GM21390 (cell line): Measurements from ENCODE around the gene WARS2.
"Not testable (repeated sequence)": the region's sequence is repeated elsewhere in the genome, so short reads cannot be mapped to it uniquely, and the experiment has no call there.

Experiments used
- ATAC-seq: cut with Tn5 transposase; IDR thresholded peaks from one replicate; pipeline ENCODE4 v1.9.1; 2021; ENCODE audit not compliant: unreplicated experiment

The WARS2 gene

DNA sequence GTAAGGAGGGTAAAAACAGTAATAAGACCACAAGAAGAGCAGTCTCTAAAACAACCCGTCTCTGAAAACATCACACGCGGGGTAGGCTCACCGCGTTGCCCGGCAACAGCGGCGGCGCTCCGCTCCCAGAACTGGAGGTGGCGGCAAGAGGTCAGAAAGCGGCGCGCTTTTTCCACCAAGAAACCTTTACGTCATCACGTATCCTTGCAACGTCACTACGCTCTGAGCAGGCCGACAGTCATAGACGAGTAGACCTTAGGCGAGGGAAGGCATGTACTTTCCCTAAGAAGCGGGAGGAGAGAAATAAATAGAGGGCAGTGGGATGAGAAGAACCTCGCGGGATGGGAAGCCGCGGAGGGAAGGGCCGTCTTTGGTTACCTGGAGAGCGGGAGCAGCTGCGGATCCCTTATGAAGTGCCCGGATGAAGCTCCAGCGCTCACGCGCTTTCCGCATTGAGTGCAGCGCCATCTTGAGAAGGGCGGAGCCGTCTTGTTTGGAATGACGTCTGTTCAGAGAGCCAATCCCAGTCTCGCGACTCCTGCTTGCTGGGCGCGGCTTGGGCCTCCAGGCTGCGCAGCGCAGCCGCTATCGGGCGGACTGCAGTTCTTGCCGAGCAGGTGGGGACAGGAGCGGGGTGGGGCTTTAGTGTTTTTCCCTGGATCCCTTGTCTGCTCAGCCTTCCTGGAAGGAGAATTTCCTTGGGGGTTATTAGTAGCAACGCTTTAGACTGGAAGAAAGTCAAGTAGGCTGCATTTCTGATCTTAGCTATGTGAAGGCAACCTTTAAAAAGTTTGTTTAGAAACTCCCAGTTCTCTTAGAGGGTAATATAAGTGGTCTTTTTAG is at the start of gene WARS2:
Gene WARS2, minus strand, starts transcription at position 477 of the 843 bp plus-strand sequence. Its CDS starts 9 bp downstream, at position 468.
- ATAC-seq, result peak; percentile 94

DNA sequence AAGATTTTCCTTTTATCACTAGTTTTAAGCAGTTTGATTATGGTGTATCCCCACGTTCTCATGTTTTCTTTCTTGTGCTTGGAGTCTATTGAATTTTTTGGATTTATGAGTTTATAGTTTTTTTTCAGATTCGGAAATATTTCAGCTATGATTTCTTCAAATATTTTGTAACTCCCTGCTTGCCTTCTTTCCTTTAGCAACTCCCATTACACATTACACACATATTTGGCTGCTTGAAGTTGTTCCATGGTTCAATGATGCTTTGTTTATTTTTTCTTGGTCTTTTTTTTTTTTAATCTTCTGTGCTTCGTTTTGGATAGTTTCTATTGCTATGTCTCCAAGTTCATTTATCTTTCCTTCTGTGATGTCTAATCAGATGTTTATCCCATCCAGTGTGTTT is 48.5 kb upstream of the WARS2 start:
- no peak for ATAC-seq

DNA sequence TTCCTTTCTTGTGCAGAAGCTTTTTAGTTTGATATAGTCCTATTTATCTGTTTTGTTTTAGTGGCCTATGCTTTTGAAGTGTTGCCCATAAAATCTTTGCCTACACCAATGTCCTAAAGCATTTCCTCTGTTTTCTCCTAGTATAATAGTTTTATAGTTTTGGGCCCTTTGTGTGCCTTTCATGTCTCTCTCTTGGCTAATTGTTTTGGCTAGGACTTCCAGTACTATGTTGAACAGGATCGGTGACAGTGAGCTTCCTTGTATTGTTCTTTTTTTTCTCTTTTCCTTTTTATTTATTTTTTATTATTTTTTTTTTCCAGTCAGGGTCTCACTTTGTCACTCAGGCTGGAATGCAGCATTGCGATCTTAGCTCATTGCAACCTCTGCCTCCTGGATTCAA is 47.0 kb upstream of the WARS2 start:
- no peak for ATAC-seq

DNA sequence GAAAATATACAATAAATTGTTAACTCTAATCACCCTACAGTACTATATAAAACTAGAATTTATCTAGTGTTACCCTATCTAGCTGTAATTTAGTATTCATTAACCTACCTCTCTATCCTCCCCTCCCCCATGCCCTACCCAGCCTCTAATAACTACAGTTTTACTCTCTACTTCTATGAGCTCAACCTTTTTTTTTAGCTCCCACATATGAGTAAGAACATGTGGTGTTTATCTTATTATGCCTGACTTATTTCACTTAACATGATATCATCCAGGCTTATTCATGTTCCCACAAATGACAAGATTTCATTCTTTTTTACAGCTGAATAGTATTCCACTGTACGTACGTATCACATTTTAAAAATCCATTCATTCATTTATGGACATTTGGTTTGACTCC is 46.0 kb upstream of the WARS2 start:
- no peak for ATAC-seq

DNA sequence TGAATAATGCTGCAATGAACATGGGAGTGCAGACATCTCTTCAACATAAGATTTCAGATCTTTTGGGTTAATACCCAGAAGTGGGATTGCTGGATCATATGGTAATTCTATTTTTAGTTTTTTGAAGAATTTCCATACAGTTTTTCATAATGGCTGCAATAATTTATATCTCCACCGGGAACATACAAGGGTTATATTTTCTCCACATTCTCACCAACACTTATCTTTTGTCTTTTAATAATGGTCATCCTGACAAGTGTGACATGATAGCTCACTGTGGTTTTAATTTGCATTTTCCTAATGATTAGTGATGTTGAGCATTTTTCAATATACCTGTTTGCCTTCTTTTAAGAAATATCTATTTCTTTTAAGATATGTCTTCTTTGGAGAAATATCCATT is 44.5 kb upstream of the WARS2 start:
- ATAC-seq, result no peak

DNA sequence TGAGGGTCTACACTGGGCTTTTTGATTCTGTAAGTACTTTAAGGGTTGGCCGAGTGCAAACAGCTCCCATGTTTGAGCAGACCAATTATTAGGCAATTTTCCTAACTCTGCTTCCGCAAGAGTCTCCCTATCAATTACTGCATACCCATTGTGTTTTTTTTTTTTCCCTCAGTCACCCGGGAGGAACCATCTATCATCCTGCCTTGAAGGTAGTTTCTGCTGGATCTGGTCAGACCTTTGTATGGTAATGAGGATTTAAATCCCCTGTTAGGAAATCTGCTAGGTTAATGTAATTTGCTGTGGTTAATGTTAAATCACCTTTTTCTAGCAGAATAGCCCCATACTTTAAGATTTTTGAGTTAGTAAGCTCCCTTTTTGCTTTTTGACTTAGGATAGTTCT is 40.8 kb upstream of the WARS2 start:
- no peak for ATAC-seq

DNA sequence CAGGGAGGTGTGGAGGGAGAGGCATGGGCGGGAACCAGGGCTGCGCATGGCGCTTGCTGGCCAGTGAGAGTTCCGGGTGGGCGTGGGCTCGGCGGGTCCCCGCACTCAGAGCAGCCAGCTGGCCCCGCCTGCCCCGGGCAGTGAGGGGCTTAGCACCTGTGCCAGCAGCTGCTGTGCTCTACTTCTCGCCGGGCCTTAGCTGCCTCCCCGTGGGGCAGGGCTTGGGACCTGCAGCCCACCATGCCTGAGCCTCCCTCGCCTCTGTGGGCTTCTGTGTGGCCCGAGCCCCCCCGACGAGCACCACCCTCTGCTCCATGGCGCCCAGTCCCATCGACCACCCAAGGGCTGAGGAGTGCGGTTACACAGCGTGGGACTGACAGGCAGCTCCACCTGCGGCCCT is 38.6 kb upstream of the WARS2 start:
- ATAC-seq, result no peak

DNA sequence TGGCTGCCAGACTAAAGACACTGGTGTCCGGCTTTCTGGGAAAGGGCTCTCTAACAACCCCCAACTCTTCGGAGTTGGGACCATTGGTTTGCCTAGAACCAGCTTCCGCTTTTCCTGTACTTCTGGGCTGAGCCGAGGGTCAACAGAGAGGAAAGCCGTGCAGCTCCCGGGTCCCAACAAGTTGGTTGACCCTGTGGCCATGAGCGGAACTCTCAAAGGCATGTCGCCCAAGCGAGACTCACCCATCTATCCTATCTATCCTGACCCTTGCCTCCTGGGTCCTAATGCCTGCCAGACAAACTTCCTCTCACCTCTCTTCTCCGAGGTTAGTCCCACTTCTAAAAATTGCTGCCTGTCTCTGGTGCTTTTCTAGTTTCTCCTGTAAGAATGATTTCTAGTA is 32.5 kb upstream of the WARS2 start:
- ATAC-seq, result not testable (repeated sequence)

DNA sequence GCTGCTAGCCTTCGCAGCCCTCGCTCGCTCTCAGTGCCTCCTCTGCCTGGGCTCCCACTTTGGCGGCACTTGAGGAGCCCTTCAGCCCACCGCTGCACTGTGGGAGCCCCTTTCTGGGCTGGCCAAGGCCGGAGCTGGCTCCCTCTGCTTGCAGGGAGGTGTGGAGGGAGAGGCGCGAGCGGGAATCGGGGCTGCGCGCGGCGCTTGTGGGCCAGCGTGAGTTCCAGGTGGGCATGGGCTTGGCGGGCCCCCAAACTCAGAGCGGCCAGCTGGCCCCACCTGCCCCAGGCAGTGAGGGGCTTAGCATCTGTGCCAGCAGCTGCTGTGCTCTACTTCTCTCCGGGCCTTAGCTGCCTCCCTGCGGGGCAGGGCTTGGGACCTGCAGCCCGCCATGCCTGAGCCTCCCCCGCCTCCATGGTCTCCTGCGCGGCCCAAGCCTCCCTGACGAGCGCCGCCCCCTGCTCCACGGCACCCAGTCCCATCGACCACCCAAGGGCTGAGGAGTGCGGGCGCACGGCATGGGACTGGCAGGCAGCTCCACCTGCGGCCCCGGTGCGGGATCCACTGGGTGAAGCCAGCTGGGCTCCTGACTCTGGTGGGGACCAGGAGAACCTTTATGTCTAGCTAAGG is 31.0 kb upstream of the WARS2 start:
- ATAC-seq, result not testable (repeated sequence)

DNA sequence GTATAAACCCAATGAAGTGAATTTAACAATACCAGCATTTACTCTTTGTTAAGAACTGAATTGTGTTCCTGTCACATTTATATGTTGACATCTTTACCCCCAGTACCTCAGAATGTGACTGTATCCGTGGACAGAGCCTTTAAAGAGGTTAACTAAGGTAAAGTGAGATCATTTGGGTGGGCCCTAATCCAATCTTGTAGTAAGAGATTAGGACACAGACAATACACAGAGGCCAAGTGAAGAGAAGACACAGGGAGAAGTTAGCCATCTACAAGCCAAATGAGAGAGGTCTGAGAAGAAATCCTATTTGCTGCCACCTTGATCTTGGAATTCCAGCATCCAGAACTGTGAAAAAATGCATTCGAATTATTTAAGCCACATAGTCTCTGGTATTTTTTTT is 22.9 kb upstream of the WARS2 start:
- ATAC-seq, result no peak

DNA sequence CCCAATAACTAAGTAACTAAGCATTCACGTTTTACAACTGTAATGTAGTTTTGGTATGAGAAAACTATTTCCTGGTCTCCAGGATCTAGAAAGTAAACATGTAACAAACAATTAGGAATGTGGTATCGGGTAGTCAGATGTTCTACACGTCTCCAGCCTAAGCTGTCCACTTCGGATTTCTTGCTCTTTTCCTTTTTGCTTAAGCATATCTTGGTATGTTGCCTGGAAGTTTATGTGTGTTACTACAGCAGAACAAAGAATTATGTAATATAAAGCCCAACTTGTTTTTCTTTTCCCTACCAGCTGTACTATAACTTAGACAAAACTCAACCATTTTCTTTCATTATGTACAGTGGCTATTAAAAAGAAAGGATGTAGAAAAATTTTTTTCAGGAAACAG is 20.4 kb upstream of the WARS2 start:
- ATAC-seq, result no peak

DNA sequence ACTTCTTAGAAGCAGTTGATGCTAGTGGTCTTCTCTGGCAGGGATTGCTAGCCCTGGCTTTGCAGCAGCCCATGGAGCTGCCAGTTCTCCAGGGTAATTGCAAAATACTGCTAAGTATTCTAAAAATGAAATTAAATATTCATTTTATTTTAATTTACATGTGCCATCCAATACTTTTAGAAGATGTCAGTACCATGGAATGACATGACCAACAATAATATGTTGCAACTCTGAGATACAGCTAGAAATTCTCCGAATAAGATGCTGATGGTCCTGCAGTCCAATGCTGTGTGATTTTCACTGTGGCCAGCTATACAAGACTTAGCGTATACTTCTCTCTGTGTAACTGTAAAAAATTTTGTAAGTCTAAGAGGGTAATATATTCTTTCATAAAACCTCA is 20.0 kb upstream of the WARS2 start:
- no peak for ATAC-seq

DNA sequence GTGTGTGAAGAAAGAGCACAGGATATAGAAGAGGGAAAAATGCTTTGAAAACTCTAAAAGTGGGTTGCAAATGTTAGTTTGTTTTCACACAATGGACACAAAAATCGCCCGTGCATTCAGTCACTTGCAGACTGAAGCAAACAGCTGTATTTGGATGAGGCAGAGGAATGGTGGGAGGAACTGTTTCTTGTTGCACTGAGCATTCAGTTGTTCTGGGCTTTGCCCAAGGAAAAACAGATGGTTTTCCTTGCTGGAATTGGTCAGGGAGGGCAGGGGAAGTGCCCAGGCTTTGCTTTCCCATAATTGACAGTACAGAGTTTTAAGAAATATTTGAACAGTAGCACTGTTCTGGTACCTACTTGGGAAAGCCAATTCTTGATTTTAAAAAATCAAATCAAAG is 19.5 kb upstream of the WARS2 start:
- ATAC-seq, result no peak

DNA sequence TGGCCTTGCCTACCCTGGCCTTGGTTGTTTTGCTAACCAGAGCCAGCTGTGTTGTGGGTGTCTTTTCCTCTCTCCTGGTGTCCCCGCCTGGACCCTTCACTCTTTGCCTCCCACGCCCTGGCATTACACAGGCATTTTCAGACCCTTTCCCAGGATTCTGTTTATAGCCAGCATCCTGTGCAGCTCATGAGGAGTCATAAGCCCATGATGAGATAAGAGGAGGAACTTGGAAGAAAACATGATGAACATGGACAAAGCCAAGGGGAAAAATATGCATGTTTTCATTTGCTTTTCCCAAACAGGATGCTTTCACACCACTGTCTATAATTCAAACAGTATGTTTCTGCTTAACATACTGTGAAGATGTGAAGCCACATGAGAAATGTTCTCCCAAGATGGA is 18.7 kb upstream of the WARS2 start:
- ATAC-seq, result no peak

DNA sequence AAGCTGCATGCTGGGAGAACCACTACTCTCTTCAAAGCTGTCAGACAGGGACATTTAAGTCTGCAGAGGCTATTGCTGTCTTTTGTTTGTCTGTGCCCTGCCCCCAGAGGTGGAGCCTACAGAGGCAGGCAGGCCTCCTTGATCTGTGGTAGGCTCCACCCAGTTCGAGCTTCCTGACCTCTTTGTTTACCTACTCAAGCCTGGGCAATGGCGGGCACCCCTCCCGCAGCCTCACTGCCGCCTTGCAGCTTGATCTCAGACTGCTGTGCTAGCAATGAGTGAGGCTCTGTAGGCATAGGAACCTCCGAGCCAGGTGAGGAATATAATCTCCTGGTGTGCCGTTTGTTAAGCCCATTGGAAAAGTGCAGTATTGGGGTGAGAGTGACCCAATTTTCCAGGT is 16.3 kb upstream of the WARS2 start:
- not testable (repeated sequence) for ATAC-seq

DNA sequence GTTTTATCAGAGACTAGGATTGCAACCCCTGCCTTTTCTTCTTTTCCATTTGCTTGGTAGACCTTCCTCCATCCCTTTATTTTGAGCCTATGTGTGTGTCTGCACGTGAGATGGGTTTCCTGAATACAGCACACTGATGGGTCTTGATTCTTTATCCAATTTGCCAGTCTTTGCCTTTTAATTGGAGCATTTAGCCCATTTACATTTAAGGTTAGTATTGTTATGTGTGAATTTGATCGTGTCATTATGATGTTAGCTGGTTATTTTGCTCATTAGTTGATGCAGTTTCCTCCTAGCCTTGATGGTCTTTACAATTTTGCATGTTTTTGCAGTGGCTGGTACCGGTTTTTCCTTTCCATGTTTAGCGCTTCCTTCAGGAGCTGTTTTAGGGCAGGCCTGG is 14.6 kb upstream of the WARS2 start:
- not testable (repeated sequence) for ATAC-seq

DNA sequence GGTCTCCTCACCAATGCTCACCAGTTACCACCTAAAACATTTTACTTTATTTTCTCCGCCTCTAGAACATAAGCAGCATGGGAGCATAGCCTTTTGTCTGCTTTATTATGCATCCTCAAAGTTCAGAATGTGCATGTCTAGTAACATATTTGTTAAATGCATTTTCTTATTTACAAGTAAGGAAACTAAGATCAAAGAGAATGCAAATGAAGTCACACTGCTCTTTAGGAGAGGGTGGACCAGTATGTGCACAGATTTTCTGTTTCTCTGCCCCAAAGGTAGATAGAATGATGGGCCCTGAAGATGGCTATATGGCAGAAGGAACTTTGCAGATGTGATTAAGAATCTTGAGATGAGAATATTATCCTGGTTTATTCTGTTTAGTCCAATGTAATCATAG is 9.7 kb upstream of the WARS2 start:
- ATAC-seq, result no peak

DNA sequence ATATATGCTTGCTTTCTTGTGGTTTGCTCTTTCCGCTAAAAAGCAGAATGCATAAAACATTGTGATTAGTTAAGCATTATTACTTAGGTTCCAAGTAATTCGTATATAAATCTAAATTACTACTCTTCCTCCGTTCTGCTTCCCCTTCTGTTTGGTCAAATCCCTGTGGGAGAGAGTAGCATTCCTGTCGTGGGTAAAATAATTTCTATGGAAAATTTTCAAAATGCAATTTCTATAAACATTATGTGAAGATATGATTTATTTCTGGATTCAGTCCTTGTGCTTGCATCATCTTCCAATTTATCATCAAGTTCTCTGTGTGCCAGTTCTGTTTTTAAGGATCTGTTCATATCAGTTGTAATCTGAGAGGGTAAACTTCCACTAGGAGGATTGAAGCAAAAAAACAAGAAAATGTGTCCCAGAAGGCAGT is 7.2 kb upstream of the WARS2 start:
- ATAC-seq, result no peak

DNA sequence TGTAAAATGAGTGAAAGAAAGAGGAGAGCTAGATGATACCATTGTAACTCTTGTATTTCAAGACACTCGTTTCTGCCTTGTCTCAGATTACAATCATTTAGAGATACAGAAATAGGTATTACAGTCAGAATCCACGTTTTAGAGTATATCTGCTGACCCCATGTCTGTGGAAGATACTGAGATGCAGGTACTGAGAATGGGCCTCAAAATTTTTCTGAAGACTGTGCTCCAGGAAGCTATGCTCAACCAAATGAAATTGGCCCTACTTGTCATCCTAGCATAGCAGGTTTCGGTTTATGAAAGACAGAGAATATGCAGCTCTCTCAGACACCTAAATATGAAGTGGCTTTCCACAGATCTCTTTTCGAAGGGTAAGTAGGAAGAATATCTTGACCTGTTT is 6.0 kb upstream of the WARS2 start:
- ATAC-seq, result no peak

DNA sequence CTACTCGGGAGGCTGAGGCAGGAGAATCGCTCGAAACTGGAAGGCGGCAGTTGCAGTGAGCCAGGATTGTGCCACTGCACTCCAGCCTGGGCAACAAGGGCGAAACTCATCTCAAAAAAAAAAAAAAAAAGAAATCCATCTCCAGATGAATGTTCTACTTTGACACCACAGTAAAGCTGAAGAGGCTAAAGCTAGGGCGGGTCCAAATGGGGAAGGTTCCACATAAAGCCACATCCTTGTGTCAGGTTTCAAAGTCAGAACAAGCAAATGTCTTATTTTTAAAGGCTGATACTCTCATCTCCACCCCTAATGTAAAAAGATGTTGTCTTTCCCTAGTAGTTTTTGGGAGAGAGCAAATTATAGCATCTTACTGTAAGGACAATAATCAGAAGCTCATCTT is 4.4 kb upstream of the WARS2 start:
- ATAC-seq, result no peak

DNA sequence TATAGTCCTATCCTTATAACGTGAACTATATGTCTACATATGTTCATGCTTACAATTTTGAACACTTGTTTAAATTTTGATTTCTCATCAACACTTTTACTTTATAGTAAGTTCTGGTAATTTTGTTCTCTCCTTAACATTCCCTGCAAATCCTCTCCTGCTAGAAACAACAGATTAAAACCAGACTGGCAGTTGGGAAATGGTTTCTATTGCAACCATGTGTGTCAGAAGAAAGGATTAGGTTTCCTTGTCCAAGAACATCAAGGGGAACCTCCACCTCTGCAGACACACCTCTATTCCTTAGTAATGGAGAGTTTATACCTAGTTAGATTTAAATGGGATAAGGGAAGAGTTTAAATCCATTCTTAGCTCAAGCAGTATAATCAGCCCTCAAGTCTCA is 3.3 kb upstream of the WARS2 start:
- no peak for ATAC-seq

DNA sequence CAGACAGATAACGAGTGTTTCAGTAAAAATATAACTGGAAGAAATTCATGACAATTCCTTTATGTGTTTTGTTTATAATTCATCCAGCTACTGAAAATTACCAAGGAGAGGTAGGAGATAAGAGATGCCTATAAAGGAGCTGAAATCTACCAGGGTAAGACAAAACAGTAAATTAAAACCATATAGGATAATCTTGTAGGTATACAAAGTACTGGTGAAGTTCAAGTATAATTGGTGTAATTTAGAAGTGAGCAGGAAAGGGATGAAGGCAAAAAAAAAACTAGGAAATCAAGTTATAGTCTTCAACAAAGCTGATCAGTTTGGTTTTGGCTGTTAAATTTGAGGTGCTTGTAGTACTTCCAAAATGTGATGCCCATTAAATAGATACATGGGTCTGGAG is 1.2 kb upstream of the WARS2 start:
- ATAC-seq, result no peak

DNA sequence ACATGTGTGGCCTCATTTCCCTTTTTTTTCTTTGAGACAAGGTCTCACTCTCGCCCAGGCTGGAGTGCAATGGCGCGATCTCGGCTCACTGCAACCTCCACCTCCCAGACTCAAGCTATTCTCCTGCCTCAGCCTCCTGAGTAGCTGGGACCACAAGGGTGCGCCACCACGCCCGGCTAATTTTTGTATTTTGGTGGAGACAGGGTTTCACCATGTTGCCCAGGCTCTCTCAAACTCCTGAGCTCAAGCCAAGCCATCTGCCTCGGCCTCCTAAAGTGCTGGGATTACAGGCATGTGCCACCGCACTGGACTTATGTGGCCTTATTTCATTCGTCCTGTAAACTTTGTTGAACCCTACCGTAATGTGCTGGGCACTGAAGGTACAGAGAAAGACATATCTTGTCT is 569 bp upstream of the WARS2 start:
- peak; percentile 2 for ATAC-seq
